RWPE2 (cell line): ENCODE measurements around the gene RGCC.
A peak's percentile ranks its signal among the peaks of the same experiment; 100 is the strongest.

Experiments
- ATAC-seq: fragments of 200-7000 bp; cut with Tn5 transposase; 3 replicates; pipeline ENCODE4 v1.9.1; 2021; ENCODE audit warnings: low read depth
- DNase-seq: peaks from one replicate; pipeline ENCODE4 v3.0.0-alpha.2; 2020; ENCODE audit warnings: low spot score
- H3K27ac ChIP-seq: fragments of 450-650 bp; 2 replicates; pipeline ENCODE4 v1.5.1; 2017; ENCODE audit warnings: mild to moderate bottlenecking; ENCODE audit not compliant: poor library complexity, severe bottlenecking
- H3K27me3 ChIP-seq: fragments of 250-450 bp; sonication (Bioruptor Pico); 2 replicates; pipeline ENCODE4 v1.5.1; 2021; ENCODE audit warnings: mild to moderate bottlenecking, moderate library complexity; ENCODE audit not compliant: insufficient read depth, poor library complexity, severe bottlenecking
- H3K36me3 ChIP-seq: fragments of 250-450 bp; sonication (Bioruptor Pico); 2 replicates; pipeline ENCODE4 v1.5.1; 2020; ENCODE audit warnings: low read depth, mild to moderate bottlenecking, moderate library complexity
- H3K4me1 ChIP-seq: fragments of 250-450 bp; sonication (Bioruptor Pico); 2 replicates; pipeline ENCODE4 v1.5.1; 2021; ENCODE audit warnings: mild to moderate bottlenecking, moderate library complexity; ENCODE audit not compliant: insufficient read depth, poor library complexity, severe bottlenecking
- H3K4me3 ChIP-seq: fragments of 250-450 bp; sonication (Bioruptor Pico); 2 replicates; pipeline ENCODE4 v1.5.1; 2021; ENCODE audit warnings: mild to moderate bottlenecking, moderate library complexity; ENCODE audit not compliant: severe bottlenecking
- H3K9me3 ChIP-seq: fragments of 250-450 bp; sonication (Bioruptor Pico); 2 replicates; pipeline ENCODE4 v1.5.1; 2021; ENCODE audit warnings: mild to moderate bottlenecking, moderate library complexity; ENCODE audit not compliant: severe bottlenecking
- CTCF ChIP-seq: fragments of 450-650 bp; IDR thresholded peaks from one replicate; pipeline ENCODE4 v1.5.1; 2017; ENCODE audit warnings: mild to moderate bottlenecking, moderate library complexity; ENCODE audit not compliant: poor library complexity, severe bottlenecking

RGCC gene

GRCh38 chr13:41465241-41465847, 8.0 kb downstream of the RGCC start:
- no peak for TF ChIP-seq CTCF
- ATAC-seq = peak; percentile 79
- Histone ChIP-seq H3K4me1 (peaks cover 6% of the 10 kb centered on the region), H3K27me3 (no peaks in the 10 kb centered on the region), H3K4me3 (no peak overlapping the region), H3K36me3 (no peaks in the 10 kb centered on the region), H3K27ac (no peak overlapping the region), H3K9me3 (no peaks in the 10 kb centered on the region)
- no peak for DNase-seq

- peaks cover 6% of the 10 kb centered on the region for H3K4me1 ChIP-seq
- no peak for TF ChIP-seq CTCF
Measured at GRCh38 chr13:41465898-41466320, 8.6 kb downstream of the RGCC start.

GRCh38 chr13:41467425-41467945, 10.1 kb downstream of the RGCC start:
- Histone ChIP-seq H3K4me1 (peaks cover 6% of the 10 kb centered on the region), H3K27ac (no peak overlapping the region), H3K4me3 (no peak overlapping the region), H3K36me3 (no peaks in the 10 kb centered on the region), H3K9me3 (no peaks in the 10 kb centered on the region), H3K27me3 (no peaks in the 10 kb centered on the region)
- no peak for TF ChIP-seq CTCF
- no peak for ATAC-seq
- no peak for DNase-seq

More at GRCh38 chr13:41465898-41466320, 8.6 kb downstream of the RGCC start:
- H3K27me3 ChIP-seq = no peaks in the 10 kb centered on the region
- no peak for DNase-seq
- no peak for ATAC-seq
- no peaks in the 10 kb centered on the region for H3K36me3 ChIP-seq
- H3K4me3 ChIP-seq = no peak overlapping the region
- H3K9me3 ChIP-seq = no peaks in the 10 kb centered on the region
- H3K27ac ChIP-seq = no peak overlapping the region

GRCh38 chr13:41468631-41469030, 11.3 kb downstream of the RGCC start:
- DNase-seq = no peak
- no peaks in the 10 kb centered on the region for H3K36me3 ChIP-seq

More at GRCh38 chr13:41468631-41469030, 11.3 kb downstream of the RGCC start:
- no peaks in the 10 kb centered on the region for H3K9me3 ChIP-seq
- no peak for ATAC-seq
- no peak overlapping the region for H3K4me3 ChIP-seq
- peaks cover 6% of the 10 kb centered on the region for H3K4me1 ChIP-seq
- no peak overlapping the region for H3K27ac ChIP-seq
- H3K27me3 ChIP-seq = no peaks in the 10 kb centered on the region
- TF ChIP-seq CTCF = no peak
